Prostate gland (tissue), 2 donors: ENCODE results near the gene MAT2B.

Experiments
- CTCF ChIP-seq, 4 experiments: fragments of 200-600 bp in 2 of 4; fragments of 450-650 bp in 2 of 4; sonication (generic) in 2 of 4; IDR thresholded peaks; 1 replicate in 3 of 4; 2 replicates in 1 of 4; pipeline ENCODE4 v1.5.1; 2016 to 2019; ENCODE audit warnings: antibody characterized with exemption in 4 of 4, mild to moderate bottlenecking in 2 of 4, moderate library complexity in 2 of 4
- POLR2A ChIP-seq: fragments of 450-650 bp; IDR thresholded peaks from one replicate; pipeline ENCODE4 v1.6.1; 2016; ENCODE audit warnings: antibody characterized with exemption, mild to moderate bottlenecking

- no peak for TF ChIP-seq POLR2A
- TF ChIP-seq CTCF (IDR thresholded peaks at IDR 0.05), result no peak
Observed at GRCh38 chr5:163535290-163535689, 29.9 kb downstream of the MAT2B start.
